Smooth muscle cell (in vitro differentiated cells): ENCODE results near the gene LMX1A. TPM values are rescaled to one million over a fixed set of nuclear protein-coding genes. Genes with fewer than 3 reads are reported as not detected.

ENCODE experiments used
- DNase-seq: peaks from one replicate; lab custom pipeline; 2025; ENCODE audit not compliant: unreplicated experiment; lab: John Stamatoyannopoulos, UW
- H2AFZ ChIP-seq: fragments of 200-600 bp; sonication (generic); 2 replicates; pipeline ENCODE4 v1.6.0; 2016; ENCODE audit warnings: antibody characterized with exemption, low read depth, mild to moderate bottlenecking
- H3F3A ChIP-seq: fragments of 200-600 bp; sonication (generic); 2 replicates; pipeline ENCODE4 v1.6.0; 2017; ENCODE audit warnings: antibody characterized with exemption, low read depth
- H3K27ac ChIP-seq: fragments of 200-600 bp; sonication (generic); 2 replicates; pipeline ENCODE4 v1.5.1; 2016; ENCODE audit warnings: low read depth, mild to moderate bottlenecking
- H3K27me3 ChIP-seq: fragments of 200-600 bp; sonication (generic); 2 replicates; pipeline ENCODE4 v1.6.1; 2016; ENCODE audit warnings: low read depth, mild to moderate bottlenecking
- H3K36me3 ChIP-seq: fragments of 200-600 bp; sonication (generic); 2 replicates; pipeline ENCODE4 v1.5.1; 2016; ENCODE audit warnings: low read depth
- H3K4me1 ChIP-seq: fragments of 200-600 bp; sonication (generic); 2 replicates; pipeline ENCODE4 v1.5.1; 2016; ENCODE audit warnings: low read depth
- H3K4me2 ChIP-seq: fragments of 200-600 bp; sonication (generic); 2 replicates; pipeline ENCODE4 v1.6.0; 2016; ENCODE audit warnings: mild to moderate bottlenecking
- H3K4me3 ChIP-seq: fragments of 200-600 bp; sonication (generic); 2 replicates; pipeline ENCODE4 v1.5.1; 2016; ENCODE audit warnings: mild to moderate bottlenecking
- H3K79me2 ChIP-seq: fragments of 200-600 bp; sonication (generic); 2 replicates; pipeline ENCODE4 v1.6.0; 2016; ENCODE audit warnings: low read depth, mild to moderate bottlenecking
- H3K9ac ChIP-seq: fragments of 200-600 bp; sonication (generic); 2 replicates; pipeline ENCODE4 v1.6.0; 2016; ENCODE audit warnings: low read depth
- H3K9me3 ChIP-seq: fragments of 200-600 bp; sonication (generic); replicated peaks from 2 replicates; pipeline ENCODE4 v1.5.1; 2016; ENCODE audit warnings: low read depth
- H4K20me1 ChIP-seq: fragments of 200-600 bp; sonication (generic); 2 replicates; pipeline ENCODE4 v1.6.0; 2016; ENCODE audit warnings: low read depth
- WGBS: methylation state at CpG from one replicate; pipeline ENCODE4 v1.1.7; 2016; ENCODE audit warnings: low lambda C conversion rate; 5-methylcytosine and 5-hydroxymethylcytosine counted together
- polyA plus RNA-seq: library from polyadenylated mRNA; unstranded; fragments of >200 nt; fragmentation: Nextera tagmentation; extraction: Ambion mirVana; gene quantifications from 2 replicates; pipeline ENCODE4 v1.2.1, GENCODE V29; 2016
- total RNA-seq: library from RNA; depleted of rRNA; stranded (reverse); fragments of >200 nt; gene quantifications from 2 replicates; pipeline ENCODE4 v1.2.3, GENCODE V29; 2014
- TF ChIP-seq, protein P1 (sequence below): fragments of 200-600 bp; sonication (generic); IDR thresholded peaks from 2 replicates; pipeline ENCODE4 v1.5.1; 2017; ENCODE audit warnings: borderline replicate concordance, mild to moderate bottlenecking, antibody characterized with exemption; ENCODE audit not compliant: insufficient read depth, poor library complexity, severe bottlenecking

Gene LMX1A
- total and polyA plus RNA-seq, 2 experiments from 2014 or later, result not detected

DNA sequence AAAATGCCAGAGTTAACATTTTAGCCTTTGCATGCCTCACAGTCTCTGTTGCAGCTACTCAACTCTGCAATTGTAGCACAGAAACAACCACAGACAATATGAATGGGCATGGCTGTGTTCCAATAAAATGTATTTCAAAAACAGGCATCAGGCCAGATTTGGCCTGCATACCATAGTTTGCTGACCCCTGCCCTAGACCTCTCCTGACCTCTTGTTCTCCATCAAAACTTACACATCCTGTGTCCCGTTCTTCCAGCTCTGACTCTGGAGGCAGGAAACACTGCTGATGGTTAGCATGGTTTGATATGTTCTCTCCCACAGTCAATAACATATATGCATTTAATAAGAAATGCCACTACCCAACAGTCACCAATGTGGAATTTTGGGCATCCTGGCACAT, 138.6 kb downstream of the LMX1A start:
- Histone ChIP-seq H3K9ac (no peak overlapping the region), H3K36me3 (no peaks in the 10 kb centered on the region), H3K79me2 (no peaks in the 10 kb centered on the region), H3K4me2 (no peak overlapping the region), H3K27ac (no peak overlapping the region), H3F3A (no peaks in the 10 kb centered on the region), H4K20me1 (no peaks in the 10 kb centered on the region), H3K9me3 (no peaks in the 10 kb centered on the region), H3K27me3 (peaks cover 29% of the 10 kb centered on the region), H2AFZ (no peak overlapping the region), H3K4me3 (no peak overlapping the region), H3K4me1 (peaks cover 17% of the 10 kb centered on the region)
- 83% methylated on average over 1 of the region's 1 CpG for WGBS
- TF ChIP-seq, protein P1, sequence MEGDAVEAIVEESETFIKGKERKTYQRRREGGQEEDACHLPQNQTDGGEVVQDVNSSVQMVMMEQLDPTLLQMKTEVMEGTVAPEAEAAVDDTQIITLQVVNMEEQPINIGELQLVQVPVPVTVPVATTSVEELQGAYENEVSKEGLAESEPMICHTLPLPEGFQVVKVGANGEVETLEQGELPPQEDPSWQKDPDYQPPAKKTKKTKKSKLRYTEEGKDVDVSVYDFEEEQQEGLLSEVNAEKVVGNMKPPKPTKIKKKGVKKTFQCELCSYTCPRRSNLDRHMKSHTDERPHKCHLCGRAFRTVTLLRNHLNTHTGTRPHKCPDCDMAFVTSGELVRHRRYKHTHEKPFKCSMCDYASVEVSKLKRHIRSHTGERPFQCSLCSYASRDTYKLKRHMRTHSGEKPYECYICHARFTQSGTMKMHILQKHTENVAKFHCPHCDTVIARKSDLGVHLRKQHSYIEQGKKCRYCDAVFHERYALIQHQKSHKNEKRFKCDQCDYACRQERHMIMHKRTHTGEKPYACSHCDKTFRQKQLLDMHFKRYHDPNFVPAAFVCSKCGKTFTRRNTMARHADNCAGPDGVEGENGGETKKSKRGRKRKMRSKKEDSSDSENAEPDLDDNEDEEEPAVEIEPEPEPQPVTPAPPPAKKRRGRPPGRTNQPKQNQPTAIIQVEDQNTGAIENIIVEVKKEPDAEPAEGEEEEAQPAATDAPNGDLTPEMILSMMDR, result no peak
- DNase-seq, result no peak

DNA sequence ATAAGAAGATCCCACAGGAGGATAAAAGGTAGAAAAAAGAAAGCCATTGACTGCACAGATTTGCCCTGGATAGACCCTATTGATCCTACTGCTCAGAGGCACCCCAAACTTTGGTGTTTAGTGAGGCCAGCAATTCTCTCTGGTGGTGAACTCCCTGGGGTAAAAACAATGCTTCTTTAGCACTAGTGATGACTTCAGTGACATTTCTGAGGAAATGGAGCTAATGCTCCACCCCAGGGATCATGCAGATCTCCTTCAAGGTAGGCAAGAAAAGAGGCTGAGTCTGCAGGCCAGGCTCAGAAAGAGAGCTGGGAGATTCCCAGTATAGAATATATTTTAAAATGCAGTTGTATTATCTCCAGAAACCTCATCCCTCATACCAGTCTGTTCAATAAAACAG, 140.3 kb downstream of the LMX1A start:
- peaks cover 17% of the 10 kb centered on the region for H3K4me1 ChIP-seq
- H4K20me1 ChIP-seq, result no peaks in the 10 kb centered on the region
- no peaks in the 10 kb centered on the region for H3F3A ChIP-seq
- no peak overlapping the region for H3K4me3 ChIP-seq
- H3K9me3 ChIP-seq, result no peaks in the 10 kb centered on the region
- TF ChIP-seq, protein P1, result no peak
- DNase-seq, result no peak
- no peaks in the 10 kb centered on the region for H3K36me3 ChIP-seq
- no peak overlapping the region for H3K9ac ChIP-seq
- H2AFZ ChIP-seq, result no peak overlapping the region
- no peaks in the 10 kb centered on the region for H3K79me2 ChIP-seq
- no peak overlapping the region for H3K27ac ChIP-seq
- peaks cover 39% of the 10 kb centered on the region for H3K27me3 ChIP-seq
- no peak overlapping the region for H3K4me2 ChIP-seq

DNA sequence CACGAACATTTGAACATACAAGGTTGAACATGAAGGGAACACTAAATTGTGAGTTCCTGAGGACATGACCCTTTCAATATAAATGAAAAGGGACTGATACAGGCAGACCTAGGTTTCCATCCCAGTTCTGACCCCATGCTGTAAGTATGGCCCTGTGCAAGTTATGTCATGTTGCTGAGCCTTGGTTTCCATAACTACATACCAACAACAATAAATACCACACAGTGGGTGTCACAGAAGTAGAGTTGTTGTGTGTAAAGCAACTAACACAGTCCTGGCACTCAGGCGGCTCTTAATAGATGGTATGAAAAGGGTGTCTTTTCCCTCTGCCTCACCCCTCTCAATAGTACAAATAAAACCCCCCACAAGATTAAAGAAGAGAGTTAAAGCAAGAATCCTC, 140.8 kb downstream of the LMX1A start:
- 88% methylated on average over 2 of the region's 2 CpGs for WGBS
- Histone ChIP-seq H3K4me3 (no peak overlapping the region), H3K4me2 (no peak overlapping the region)

DNA sequence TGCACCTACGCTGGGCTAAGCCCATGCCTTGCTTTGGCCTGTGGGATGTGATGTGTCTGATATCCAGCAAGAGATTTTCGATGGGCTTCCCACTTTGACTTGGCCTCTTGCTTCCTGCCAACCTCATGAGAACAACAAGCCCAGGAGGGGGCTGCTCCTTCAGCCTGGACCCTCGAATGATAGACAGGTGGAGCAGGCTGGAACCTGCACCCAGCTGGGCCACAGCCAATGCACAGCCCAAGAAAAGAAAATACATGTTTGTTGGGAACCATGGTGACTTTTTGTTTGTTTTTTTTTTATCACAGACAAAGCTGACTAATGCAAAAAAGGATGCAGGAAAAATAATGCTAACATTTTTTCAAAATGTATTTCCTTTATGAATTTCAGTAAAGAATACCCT, 144.3 kb downstream of the LMX1A start:
- no peak overlapping the region for H3K4me2 ChIP-seq
- TF ChIP-seq, protein P1, result no peak
- no peaks in the 10 kb centered on the region for H3K9me3 ChIP-seq
- no peak overlapping the region for H3K9ac ChIP-seq
- H4K20me1 ChIP-seq, result no peaks in the 10 kb centered on the region
- H3K4me3 ChIP-seq, result no peak overlapping the region
- H3K79me2 ChIP-seq, result no peaks in the 10 kb centered on the region
- peaks cover 22% of the 10 kb centered on the region for H3K27me3 ChIP-seq
- no peaks in the 10 kb centered on the region for H3K36me3 ChIP-seq
- no peak overlapping the region for H3K27ac ChIP-seq
- H2AFZ ChIP-seq, result no peak overlapping the region
- no peaks in the 10 kb centered on the region for H3F3A ChIP-seq
- no peak for DNase-seq
- peaks cover 8% of the 10 kb centered on the region for H3K4me1 ChIP-seq
- 70% methylated on average over 2 of the region's 3 CpGs for WGBS

More for the DNA sequence above, 140.8 kb downstream of the LMX1A start:
- Histone ChIP-seq H3K79me2 (no peaks in the 10 kb centered on the region), H3K27me3 (peaks cover 40% of the 10 kb centered on the region), H2AFZ (no peak overlapping the region), H3K36me3 (no peaks in the 10 kb centered on the region), H3K27ac (no peak overlapping the region), H3K4me1 (peaks cover 17% of the 10 kb centered on the region), H4K20me1 (no peaks in the 10 kb centered on the region), H3K9ac (no peak overlapping the region), H3K9me3 (no peaks in the 10 kb centered on the region), H3F3A (no peaks in the 10 kb centered on the region)
- no peak for DNase-seq
- TF ChIP-seq, protein P1, result no peak
